ENCODE results near the gene HOXB8.

The HOXB8 gene

GRCh38 chr17:48576479-48577309 lies 38.4 kb downstream of the HOXB8 start:
- no peak for TF ChIP-seq TAF1 (IDR thresholded peaks at IDR 0.05; ENCODE audit: borderline replicate concordance, insufficient read depth, low read length)
- no peak for TF ChIP-seq SIN3A (IDR thresholded peaks at IDR 0.05; ENCODE audit: borderline replicate concordance, insufficient read depth, low read length)
- TF ChIP-seq FOXP2 (optimal IDR thresholded peaks at IDR 0.05; ENCODE audit: borderline replicate concordance, extremely low read depth, extremely low read length, insufficient read depth), result no peak
- TF ChIP-seq POLR2AphosphoS5 (IDR thresholded peaks at IDR 0.05; ENCODE audit: low read depth, low read length), result no peak
- no peak for TF ChIP-seq REST (IDR thresholded peaks at IDR 0.05; ENCODE audit: insufficient read depth in 1 of 2, low read depth in 2 of 2, low read length in 2 of 2)

- TF ChIP-seq FOXP2 (optimal IDR thresholded peaks at IDR 0.05; ENCODE audit: borderline replicate concordance, extremely low read depth, extremely low read length, insufficient read depth) (no peak), REST (IDR thresholded peaks at IDR 0.05; ENCODE audit: insufficient read depth in 1 of 2, low read depth in 2 of 2, low read length in 2 of 2) (no peak), TAF1 (IDR thresholded peaks at IDR 0.05; ENCODE audit: borderline replicate concordance, insufficient read depth, low read length) (no peak), POLR2AphosphoS5 (IDR thresholded peaks at IDR 0.05; ENCODE audit: low read depth, low read length) (no peak), SIN3A (IDR thresholded peaks at IDR 0.05; ENCODE audit: borderline replicate concordance, insufficient read depth, low read length) (no peak)
These were observed 39.2 kb downstream of the HOXB8 start for GRCh38 chr17:48575673-48576478.

GRCh38 chr17:48575066-48575582 lies 40.0 kb downstream of the HOXB8 start:
- no peak for TF ChIP-seq FOXP2 (optimal IDR thresholded peaks at IDR 0.05; ENCODE audit: borderline replicate concordance, extremely low read depth, extremely low read length, insufficient read depth)
- no peak for TF ChIP-seq REST (IDR thresholded peaks at IDR 0.05; ENCODE audit: insufficient read depth in 1 of 2, low read depth in 2 of 2, low read length in 2 of 2)
- TF ChIP-seq SIN3A (IDR thresholded peaks at IDR 0.05; ENCODE audit: borderline replicate concordance, insufficient read depth, low read length), result no peak
- no peak for TF ChIP-seq POLR2AphosphoS5 (IDR thresholded peaks at IDR 0.05; ENCODE audit: low read depth, low read length)
- no peak for TF ChIP-seq TAF1 (IDR thresholded peaks at IDR 0.05; ENCODE audit: borderline replicate concordance, insufficient read depth, low read length)

- TF ChIP-seq REST (IDR thresholded peaks at IDR 0.05; ENCODE audit: insufficient read depth in 1 of 2, low read depth in 2 of 2, low read length in 2 of 2), result no peak
- no peak for TF ChIP-seq FOXP2 (optimal IDR thresholded peaks at IDR 0.05; ENCODE audit: borderline replicate concordance, extremely low read depth, extremely low read length, insufficient read depth)
- TF ChIP-seq SIN3A (IDR thresholded peaks at IDR 0.05; ENCODE audit: borderline replicate concordance, insufficient read depth, low read length), result no peak
These were observed 40.5 kb downstream of the HOXB8 start for GRCh38 chr17:48574505-48575065.
